ENCODE results near the gene NAT14.
"Not testable (repeated sequence)": the region's sequence is repeated elsewhere in the genome, so short reads cannot be mapped to it uniquely, and the experiment has no call there.

The NAT14 gene

GRCh38 chr19:55504252-55504603 is 19.2 kb downstream of the NAT14 start:
- DNase-seq, result no peak

- no peak for DNase-seq
These were observed 20.0 kb downstream of the NAT14 start for GRCh38 chr19:55504981-55505380.

DNA sequence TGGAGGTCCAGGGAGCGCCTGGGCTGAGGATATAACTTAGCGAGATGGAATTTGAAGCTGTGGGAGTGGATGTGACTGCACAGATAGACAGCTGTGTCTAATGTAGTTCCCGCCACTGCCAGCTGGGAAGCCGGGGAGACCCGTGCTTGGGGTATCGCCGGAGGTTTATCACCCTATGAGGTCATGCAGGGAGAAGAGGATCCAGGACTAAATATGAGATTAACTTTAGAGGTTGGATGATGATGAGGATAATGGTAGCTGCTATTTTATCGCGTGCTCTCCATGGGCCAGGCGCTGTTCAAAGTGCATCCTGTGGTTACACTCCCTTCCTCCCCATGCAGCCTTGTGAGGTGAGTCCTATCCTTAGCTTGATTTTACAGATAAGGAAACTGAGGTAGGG is 23.1 kb downstream of the NAT14 start:
- no peak for DNase-seq

DNA sequence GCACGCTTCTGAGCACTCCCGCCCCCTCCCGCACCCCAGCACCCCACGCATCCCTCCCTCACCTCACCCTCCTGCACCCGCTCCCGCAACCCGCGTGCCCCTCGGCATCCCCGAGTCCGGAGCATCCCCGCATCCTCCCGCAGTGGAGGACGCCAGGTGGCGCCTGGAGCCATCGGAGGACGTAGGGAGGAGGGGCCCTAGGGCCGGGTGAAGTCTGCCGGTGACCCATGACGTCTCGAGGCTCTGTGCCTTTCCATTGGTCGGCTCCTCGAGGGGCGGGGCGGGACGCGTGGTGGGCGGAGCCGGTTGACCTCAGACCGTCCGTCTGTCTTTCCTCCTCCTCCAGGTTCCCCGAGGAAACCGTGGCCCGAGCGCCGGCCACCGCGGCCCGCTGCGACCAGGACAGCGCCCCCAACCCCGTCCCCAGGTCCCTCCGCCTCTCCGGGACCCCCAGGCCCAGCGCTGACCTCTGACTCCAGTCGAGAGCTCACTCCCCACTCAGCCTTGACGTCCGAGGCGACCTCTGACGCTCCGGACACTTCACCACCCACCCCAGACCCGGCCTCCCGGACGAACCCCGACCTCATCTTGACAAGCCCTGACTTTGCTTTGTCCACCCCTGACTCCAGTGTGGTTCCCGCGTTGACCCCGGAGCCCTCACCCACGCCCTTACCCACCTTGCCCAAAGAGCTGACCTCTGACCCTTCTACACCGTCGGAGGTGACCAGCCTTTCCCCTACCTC is 32.1 kb downstream of the NAT14 start:
- peak; percentile 61 for DNase-seq

DNA sequence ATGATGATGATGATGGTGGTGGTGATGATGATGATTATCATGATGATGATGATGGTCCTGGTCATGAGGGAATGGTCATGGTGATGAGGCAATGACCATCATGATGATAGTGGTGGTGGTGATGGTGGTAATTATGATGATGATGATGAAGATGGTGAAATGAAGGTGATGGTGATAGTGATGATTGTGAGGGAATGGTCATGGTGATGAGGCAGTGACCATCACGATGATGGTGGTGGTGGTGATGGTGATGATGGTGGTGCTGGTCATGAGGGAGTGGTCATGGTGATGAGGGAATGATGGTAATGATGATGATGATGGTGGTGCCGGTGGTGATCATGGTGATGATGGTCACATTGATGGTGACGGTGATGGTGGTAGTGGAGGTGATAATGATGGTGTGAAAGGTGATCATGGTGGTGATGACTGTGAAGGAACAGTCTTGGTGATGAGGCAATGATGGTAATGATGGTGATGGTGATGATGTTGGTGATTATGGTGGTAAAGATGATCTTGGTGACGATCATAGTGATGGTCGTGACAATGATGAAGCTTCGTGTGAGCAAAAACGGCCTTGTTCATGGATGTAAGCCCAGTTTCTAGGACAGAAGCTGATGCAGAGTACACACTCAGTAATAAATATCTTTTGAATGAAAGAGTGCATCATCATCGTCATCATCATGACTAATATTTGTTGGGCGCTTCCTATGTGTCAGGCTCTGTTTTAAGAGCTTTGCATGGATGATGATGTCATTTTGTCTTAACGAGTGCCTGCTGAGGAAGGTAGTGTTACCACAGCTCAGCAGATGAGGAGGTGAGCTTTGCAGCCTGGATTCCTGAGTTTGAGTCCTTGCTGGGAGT is 34.7 kb downstream of the NAT14 start:
- DNase-seq, result peak; percentile 4

DNA sequence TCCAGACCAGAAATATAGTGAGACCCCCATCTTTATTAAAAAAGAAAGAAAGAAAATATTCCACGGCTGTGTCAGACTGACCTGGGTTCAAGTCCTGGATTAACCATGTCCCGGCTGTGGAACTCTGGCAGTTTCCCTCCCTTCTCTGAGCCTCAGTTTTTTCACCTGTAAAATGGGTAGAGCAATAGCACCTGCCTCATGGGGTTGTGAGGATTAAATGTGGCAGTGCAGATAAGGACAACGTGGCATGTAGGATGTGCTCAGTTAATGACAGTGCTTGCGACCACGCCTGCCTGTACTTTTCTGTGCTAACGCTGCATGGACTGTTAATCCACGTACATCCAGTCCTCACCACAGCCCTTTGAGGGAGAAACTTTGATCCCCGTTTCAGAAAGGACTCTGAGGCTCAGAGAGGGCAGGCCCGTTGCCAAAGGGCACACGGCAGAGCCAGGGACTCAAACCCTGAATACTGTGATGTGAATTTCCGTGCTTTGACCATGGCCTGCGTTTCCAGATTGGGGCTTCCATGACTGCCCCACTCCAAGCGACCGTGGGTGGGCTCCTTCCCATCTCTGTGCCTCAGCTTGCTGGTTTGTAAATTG is 35.8 kb downstream of the NAT14 start:
- no peak for DNase-seq

DNA sequence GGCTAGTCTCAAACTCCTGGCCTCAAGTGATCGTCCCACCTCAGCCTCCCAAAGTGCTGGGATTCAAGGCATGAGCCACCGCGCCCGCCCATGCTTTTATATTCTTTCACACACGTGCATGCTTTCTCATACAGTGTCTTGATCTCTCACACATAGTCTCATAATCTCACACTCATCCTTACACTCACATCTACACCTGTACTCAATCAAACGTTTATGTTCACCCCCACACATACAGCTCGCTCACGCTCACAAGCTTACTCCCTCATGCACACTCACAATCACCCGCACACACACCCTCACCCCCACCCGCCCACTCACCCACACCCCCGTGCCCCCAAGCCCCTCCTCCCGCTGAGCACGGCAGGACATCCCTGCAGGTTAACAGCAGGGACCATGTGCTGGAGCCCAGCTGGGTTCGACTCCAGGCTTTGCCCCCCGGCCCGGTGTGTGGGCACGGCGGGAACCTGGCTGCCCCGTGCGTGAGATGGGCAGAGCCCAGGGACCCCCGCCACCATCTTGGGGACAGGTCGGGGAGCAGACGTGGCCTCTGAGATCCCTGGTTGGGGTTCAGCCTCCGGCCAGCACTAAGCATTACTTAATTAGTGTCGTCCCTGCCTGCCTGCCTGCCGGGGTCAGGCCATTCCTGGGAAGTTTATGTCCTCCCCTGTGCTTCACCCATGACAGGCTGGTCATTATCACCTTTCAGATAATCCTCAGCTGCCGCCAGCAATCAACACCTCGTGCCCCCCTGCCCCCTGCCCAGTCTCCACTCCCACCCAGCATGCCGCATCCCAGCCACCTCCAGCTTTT is 40.5 kb downstream of the NAT14 start:
- DNase-seq, result no peak

- DNase-seq, result peak; percentile 80
These were observed 41.5 kb downstream of the NAT14 start for GRCh38 chr19:55526216-55527196.

- no peak for DNase-seq
These were observed 42.4 kb downstream of the NAT14 start for GRCh38 chr19:55527197-55528029.

- DNase-seq, result peak; percentile 85
These were observed 43.2 kb downstream of the NAT14 start for GRCh38 chr19:55528030-55528803.

DNA sequence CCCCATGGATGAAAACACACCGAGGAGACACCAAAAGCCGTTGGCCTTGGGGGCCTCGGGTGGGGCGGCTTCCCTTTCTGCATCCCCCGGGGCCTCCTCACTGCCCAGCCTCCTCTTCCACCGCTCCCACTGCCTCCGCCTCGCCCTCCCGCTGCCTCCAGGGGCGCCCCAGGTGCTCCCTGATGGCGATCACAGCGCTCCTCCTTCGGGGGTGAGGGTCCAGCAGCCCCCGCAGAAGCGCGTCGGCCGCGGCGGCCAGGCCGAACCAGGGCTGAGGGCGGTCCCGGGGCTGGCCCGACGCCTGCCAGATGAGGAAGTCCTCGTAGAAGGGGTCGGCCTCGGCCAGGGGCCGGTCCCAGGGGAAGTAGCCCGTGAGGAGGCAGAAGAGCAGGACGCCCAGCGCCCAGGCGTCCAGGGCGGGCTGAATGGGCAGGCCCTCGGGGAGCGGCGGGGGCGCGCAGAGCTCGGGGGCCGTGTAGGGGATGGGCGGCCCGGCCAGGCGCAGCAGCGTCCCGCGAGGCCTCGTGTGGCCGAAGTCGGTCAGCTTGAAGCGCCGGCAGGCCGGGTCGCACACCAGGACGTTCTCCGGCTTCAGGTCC is 44.7 kb downstream of the NAT14 start:
- DNase-seq, result no peak

DNA sequence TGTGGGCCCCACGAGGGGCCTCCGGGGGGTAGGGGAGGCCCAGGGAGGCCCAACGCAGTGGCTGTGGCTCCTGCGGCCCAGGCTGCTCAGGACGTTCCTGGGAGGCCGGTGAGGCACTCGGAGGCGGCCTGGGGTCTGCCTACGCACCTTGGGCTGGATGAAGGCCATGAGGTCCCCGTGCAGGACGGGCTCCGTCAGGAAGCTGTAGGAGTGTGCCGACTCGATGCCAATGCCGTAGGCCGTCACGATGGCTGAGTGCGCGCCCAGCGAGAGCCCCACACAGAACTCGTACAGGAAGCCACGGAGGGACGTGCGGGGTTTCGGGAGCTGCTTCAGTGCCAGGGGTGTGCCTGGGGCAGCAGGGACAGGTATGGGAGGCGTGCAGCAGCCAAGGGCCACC is 46.0 kb downstream of the NAT14 start:
- DNase-seq, result no peak

DNA sequence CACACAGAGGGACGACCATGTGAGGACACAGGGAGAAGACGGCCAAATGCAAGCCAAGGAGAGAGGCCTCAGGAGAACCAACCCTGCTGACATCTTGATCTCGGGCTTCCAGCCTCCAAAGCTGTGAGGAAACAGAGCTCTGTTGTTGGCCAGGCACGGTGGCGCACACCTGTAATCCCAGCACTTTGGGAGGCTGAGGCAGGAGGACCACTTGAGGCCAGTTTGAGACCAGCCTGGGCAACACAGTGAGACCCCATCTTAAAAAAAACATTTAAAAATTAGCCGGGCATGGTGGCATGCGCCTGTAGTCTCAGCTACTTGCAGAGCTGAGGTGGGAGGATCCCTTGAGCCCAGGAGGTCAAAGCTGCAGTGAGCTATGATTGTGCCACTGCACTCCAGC is 49.3 kb downstream of the NAT14 start:
- DNase-seq, result not testable (repeated sequence)

DNA sequence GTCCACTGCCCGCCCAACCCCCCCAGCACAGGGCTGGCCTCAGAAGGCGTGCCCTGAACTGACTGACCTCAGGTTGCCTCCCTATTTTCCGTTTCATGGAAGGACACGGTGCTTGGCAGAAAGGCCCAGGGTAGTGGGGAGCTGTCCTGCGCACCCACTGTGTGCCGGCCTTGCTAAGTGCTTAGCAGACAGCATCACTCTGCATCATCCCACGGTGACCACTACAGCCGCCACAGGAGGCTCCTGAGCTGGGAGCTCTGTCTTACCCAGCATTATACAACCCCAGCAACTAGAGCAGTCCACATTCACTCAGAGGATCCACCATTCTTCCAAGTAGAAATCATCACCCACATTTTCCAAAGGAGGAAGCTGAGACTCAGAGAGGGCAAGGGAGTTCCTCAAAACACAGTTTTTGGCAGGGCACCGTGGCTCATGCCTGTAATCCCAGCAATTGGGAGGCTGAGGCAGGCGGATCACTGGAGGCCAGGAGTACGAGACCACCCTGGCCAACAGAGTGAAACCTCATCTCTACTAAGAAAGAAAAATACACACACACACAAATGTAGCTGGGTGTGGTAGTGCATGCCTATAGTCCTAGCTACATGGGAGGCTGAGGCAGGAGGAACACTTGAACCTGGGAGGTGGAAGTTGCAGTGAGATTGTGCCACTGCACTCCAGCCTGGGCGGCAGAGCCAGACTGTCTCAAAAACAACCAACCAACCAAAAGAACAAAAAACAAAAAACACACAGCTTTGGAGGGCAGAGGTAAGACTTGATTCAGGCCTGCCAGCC is 50.4 kb downstream of the NAT14 start:
- no peak for DNase-seq

GRCh38 chr19:55535965-55536350 is 51.0 kb downstream of the NAT14 start:
- DNase-seq, result no peak

DNA sequence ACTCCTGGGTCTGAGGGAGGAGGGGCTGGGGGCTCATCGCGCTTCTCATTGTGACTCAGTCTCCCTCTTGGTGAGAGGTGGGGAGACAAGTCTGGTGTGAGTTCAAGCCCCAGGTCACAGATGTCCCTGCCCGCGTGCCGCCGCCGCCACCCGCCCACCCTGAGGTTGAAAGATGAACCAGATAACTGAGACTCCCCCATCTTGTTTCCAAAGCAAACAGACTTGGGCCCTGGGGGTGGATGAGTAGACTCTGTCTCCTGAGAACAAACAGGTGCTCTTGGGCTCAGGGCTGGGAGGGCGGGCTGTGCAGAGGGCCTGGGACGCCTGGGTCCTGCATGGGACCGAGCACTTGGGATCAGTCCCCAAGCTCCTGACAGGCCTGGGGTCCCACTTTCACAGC is 51.4 kb downstream of the NAT14 start:
- DNase-seq, result no peak

Data from SHP77 treated with DMSO at 0.1 percent for 48 hours (cell line).